Activated T-helper 2 cell treated with anti-CD3 and anti-CD28 coated beads, Interferon-gamma antibody, Interleukin-2, Interleukin-4, amounts not matched to agents 10 μg/mL and 5 μg/mL and 100 μg/mL, durations not matched to agents 14 hours and 24 hours and 36 hours (primary cell): Measurements from ENCODE around the gene FAM25G. TPM values are rescaled to one million over a fixed set of nuclear protein-coding genes. Genes with fewer than 3 reads are reported as not detected.

ENCODE experiments used
- total RNA-seq: library from RNA; stranded (reverse); gene quantifications from 2 replicates; pipeline ENCODE4 v1.2.3, GENCODE V29; 2022

FAM25G gene
- total RNA-seq, 1 donor from 2014 or later: not detected

Other genes with a start within 250 kb of the FAM25G start
- gene GDF10, start 191.5 kb downstream of the FAM25G start, total RNA-seq: 0.11 and 0.25 TPM in 2 replicates
- not detected in 2 replicates for gene GDF2, start 169.2 kb downstream of the FAM25G start, total RNA-seq
- gene RBP3, start 143.3 kb downstream of the FAM25G start, total RNA-seq: not detected in 2 replicates
- gene ZNF488, start 107.4 kb downstream of the FAM25G start, total RNA-seq: 1.4 and 1.7 TPM in 2 replicates
- 7.0 and 7.5 TPM in 2 replicates for gene ANXA8, start 7.6 kb downstream of the FAM25G start, total RNA-seq
- gene AGAP9, start 31.9 kb upstream of the FAM25G start, total RNA-seq: 32.1 and 33.9 TPM in 2 replicates